ENCODE measurements around the gene MCU. TPM values are rescaled to one million over a fixed set of nuclear protein-coding genes. Genes with fewer than 3 reads are reported as not detected.
"Not testable (repeated sequence)": the region's sequence is repeated elsewhere in the genome, so short reads cannot be mapped to it uniquely, and the experiment has no call there.

The MCU gene
- total and polyA plus RNA-seq, 7 donors = 32.4 to 118 (median 66.1) TPM

- Histone ChIP-seq H3K4me1 (no peaks in the 10 kb centered on the region), H3K27me3 (ENCODE audit: insufficient read depth in 3 of 3, low read length in 2 of 3) (no peaks in the 10 kb centered on the region), H3K4me3 (no peak overlapping the region), H3K36me3 (ENCODE audit: insufficient read depth in 1 of 2, low read depth in 1 of 2) (no peaks in the 10 kb centered on the region), H3K9me3 (no peaks in the 10 kb centered on the region), H3K27ac (no peak overlapping the region)
- ATAC-seq (no peak), DNase-seq (no peak)
- intact Hi-C loops (cut with DNase I) = no loop called here
- no peak for TF ChIP-seq CTCF (IDR thresholded peaks at IDR 0.05)
Observed at GRCh38 chr10:72910705-72911104, 218.8 kb downstream of the MCU start.

GRCh38 chr10:72911758-72912157, 219.8 kb downstream of the MCU start:
- WGBS, 3 donors = 95 to 98% (median 95%) methylated on average over 2 of the region's 2 CpGs
- no peak for DNase-seq

GRCh38 chr10:72912736-72913135, 220.8 kb downstream of the MCU start:
- intact Hi-C loops (cut with DNase I) = no loop called here
- no peak for TF ChIP-seq CTCF (IDR thresholded peaks at IDR 0.05)

More at GRCh38 chr10:72911758-72912157, 219.8 kb downstream of the MCU start:
- H3K9me3 ChIP-seq = no peaks in the 10 kb centered on the region
- H3K27ac ChIP-seq = no peak overlapping the region
- H3K4me3 ChIP-seq = no peak overlapping the region
- no peaks in the 10 kb centered on the region for H3K27me3 ChIP-seq (ENCODE audit: insufficient read depth in 3 of 3, low read length in 2 of 3)
- TF ChIP-seq CTCF (IDR thresholded peaks at IDR 0.05) = no peak
- no peaks in the 10 kb centered on the region for H3K36me3 ChIP-seq (ENCODE audit: insufficient read depth in 1 of 2, low read depth in 1 of 2)
- intact Hi-C loops (cut with DNase I) = no loop called here
- no peaks in the 10 kb centered on the region for H3K4me1 ChIP-seq
- no peak for ATAC-seq

GRCh38 chr10:72913287-72913686, 221.3 kb downstream of the MCU start:
- DNase-seq (no peak), ATAC-seq (no peak)
- Histone ChIP-seq H3K27me3 (ENCODE audit: insufficient read depth in 3 of 3, low read length in 2 of 3) (no peaks in the 10 kb centered on the region), H3K36me3 (ENCODE audit: insufficient read depth in 1 of 2, low read depth in 1 of 2) (no peaks in the 10 kb centered on the region), H3K9me3 (peaks cover 2% of the 10 kb centered on the region), H3K4me3 (no peak overlapping the region), H3K4me1 (no peaks in the 10 kb centered on the region), H3K27ac (no peak overlapping the region)
- TF ChIP-seq CTCF (IDR thresholded peaks at IDR 0.05) = no peak
- intact Hi-C loops (cut with DNase I) = no loop called here
- 67 to 87% (median 72%) methylated on average over 7 of the region's 7 CpGs for WGBS, 3 donors

More at GRCh38 chr10:72912736-72913135, 220.8 kb downstream of the MCU start:
- no peak overlapping the region for H3K27ac ChIP-seq
- no peaks in the 10 kb centered on the region for H3K36me3 ChIP-seq (ENCODE audit: insufficient read depth in 1 of 2, low read depth in 1 of 2)
- 71 to 77% (median 75%) methylated on average over 4 of the region's 4 CpGs for WGBS, 3 donors
- no peaks in the 10 kb centered on the region for H3K9me3 ChIP-seq
- DNase-seq (no peak), ATAC-seq (no peak)
- no peak overlapping the region for H3K4me3 ChIP-seq
- no peaks in the 10 kb centered on the region for H3K4me1 ChIP-seq
- H3K27me3 ChIP-seq (ENCODE audit: insufficient read depth in 3 of 3, low read length in 2 of 3) = no peaks in the 10 kb centered on the region

- H3K36me3 ChIP-seq (ENCODE audit: insufficient read depth in 1 of 2, low read depth in 1 of 2); intact Hi-C loops (cut with DNase I); ATAC-seq; DNase-seq; H3K4me3 ChIP-seq; H3K27me3 ChIP-seq (ENCODE audit: insufficient read depth in 3 of 3, low read length in 2 of 3); H3K27ac ChIP-seq; H3K4me1 ChIP-seq: not testable (repeated sequence)
- peaks cover 10% of the 10 kb centered on the region for H3K9me3 ChIP-seq
- WGBS, 3 donors = 50 to 63% (median 63%) methylated on average over 3 of the region's 3 CpGs
Observed at GRCh38 chr10:72917201-72917600, 225.3 kb downstream of the MCU start.

GRCh38 chr10:72917803-72918332, 225.9 kb downstream of the MCU start:
- DNase-seq; H3K4me1 ChIP-seq; H3K36me3 ChIP-seq (ENCODE audit: insufficient read depth in 1 of 2, low read depth in 1 of 2); H3K27me3 ChIP-seq (ENCODE audit: insufficient read depth in 3 of 3, low read length in 2 of 3); intact Hi-C loops (cut with DNase I); H3K27ac ChIP-seq; ATAC-seq; H3K4me3 ChIP-seq: not testable (repeated sequence)
- 81 to 87% (median 83%) methylated on average over 2 of the region's 2 CpGs for WGBS, 3 donors
- H3K9me3 ChIP-seq = peaks cover 11% of the 10 kb centered on the region
